ENCODE measurements around the gene RHEBL1.

The RHEBL1 gene

DNA sequence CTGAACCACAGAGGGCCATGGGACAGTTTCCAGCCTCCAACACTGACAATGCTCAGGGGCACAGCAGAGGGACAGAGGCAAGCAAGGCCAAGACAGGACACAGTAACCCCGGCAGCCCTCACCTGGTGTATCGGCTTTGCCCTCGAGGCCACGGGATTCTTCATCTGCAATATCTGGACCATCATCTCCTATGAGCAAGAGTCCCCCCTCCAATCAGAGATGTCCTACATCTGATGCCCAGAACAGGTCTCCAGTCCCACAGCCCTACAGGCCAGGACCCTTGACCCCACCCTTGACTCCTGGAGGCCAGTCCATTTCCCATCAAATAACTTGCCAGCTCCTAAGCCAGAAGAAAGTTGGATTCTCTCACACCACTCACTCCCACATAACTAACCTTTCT is 26.5 kb downstream of the RHEBL1 start:
- no peaks in the 10 kb centered on the region for H3K4me1 Mint-ChIP-seq
- peaks cover 73% of the 10 kb centered on the region for H3K36me3 Mint-ChIP-seq (ENCODE audit: low read depth)
- TF ChIP-seq, protein P1, sequence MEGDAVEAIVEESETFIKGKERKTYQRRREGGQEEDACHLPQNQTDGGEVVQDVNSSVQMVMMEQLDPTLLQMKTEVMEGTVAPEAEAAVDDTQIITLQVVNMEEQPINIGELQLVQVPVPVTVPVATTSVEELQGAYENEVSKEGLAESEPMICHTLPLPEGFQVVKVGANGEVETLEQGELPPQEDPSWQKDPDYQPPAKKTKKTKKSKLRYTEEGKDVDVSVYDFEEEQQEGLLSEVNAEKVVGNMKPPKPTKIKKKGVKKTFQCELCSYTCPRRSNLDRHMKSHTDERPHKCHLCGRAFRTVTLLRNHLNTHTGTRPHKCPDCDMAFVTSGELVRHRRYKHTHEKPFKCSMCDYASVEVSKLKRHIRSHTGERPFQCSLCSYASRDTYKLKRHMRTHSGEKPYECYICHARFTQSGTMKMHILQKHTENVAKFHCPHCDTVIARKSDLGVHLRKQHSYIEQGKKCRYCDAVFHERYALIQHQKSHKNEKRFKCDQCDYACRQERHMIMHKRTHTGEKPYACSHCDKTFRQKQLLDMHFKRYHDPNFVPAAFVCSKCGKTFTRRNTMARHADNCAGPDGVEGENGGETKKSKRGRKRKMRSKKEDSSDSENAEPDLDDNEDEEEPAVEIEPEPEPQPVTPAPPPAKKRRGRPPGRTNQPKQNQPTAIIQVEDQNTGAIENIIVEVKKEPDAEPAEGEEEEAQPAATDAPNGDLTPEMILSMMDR (IDR thresholded peaks at IDR 0.05; ENCODE audit: unreplicated experiment in 3 of 3), result no peak
- no peak overlapping the region for H3K27ac Mint-ChIP-seq
- no peak overlapping the region for H3K4me3 Mint-ChIP-seq
- no peaks in the 10 kb centered on the region for H3K9me3 Mint-ChIP-seq
- no peaks in the 10 kb centered on the region for H3K27me3 Mint-ChIP-seq (ENCODE audit: low read depth)

DNA sequence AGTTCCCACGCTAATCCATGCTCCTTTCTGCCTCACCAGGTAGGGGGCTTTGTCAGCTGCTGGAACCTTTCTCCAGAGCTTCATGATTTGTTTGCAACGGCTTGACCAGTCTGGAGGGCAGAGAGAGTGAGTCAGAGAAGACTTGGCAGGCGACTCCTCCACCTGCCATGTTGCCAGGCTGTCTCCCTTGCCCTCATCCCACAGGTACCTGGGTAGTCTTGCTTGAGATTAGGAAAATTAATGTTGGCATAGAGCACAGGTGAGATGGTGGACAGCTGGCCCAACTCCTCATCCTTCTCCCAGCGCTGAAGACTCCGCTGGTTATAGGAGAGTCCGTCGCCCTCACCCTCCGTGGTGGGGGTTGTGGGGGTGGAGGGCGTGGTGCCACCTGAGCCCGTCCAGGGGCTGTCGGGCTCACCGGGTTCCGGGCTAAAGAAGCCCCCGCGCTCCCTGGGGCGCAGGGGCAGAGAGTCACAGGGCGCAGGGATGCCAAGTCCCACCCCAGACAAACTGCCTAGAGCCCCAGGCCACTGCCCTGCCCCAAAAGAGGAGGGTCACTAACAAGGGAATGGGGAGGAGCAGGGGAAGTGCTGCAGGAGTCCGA is 27.8 kb downstream of the RHEBL1 start:
- TF ChIP-seq, protein P1 (IDR thresholded peaks at IDR 0.05; ENCODE audit: unreplicated experiment in 3 of 3), result no peak
- H3K4me1 Mint-ChIP-seq, result no peaks in the 10 kb centered on the region
- no peak overlapping the region for H3K4me3 Mint-ChIP-seq
- no peak overlapping the region for H3K27ac Mint-ChIP-seq
- peaks cover 66% of the 10 kb centered on the region for H3K36me3 Mint-ChIP-seq (ENCODE audit: low read depth)
- H3K9me3 Mint-ChIP-seq, result no peaks in the 10 kb centered on the region
- no peaks in the 10 kb centered on the region for H3K27me3 Mint-ChIP-seq (ENCODE audit: low read depth)

DNA sequence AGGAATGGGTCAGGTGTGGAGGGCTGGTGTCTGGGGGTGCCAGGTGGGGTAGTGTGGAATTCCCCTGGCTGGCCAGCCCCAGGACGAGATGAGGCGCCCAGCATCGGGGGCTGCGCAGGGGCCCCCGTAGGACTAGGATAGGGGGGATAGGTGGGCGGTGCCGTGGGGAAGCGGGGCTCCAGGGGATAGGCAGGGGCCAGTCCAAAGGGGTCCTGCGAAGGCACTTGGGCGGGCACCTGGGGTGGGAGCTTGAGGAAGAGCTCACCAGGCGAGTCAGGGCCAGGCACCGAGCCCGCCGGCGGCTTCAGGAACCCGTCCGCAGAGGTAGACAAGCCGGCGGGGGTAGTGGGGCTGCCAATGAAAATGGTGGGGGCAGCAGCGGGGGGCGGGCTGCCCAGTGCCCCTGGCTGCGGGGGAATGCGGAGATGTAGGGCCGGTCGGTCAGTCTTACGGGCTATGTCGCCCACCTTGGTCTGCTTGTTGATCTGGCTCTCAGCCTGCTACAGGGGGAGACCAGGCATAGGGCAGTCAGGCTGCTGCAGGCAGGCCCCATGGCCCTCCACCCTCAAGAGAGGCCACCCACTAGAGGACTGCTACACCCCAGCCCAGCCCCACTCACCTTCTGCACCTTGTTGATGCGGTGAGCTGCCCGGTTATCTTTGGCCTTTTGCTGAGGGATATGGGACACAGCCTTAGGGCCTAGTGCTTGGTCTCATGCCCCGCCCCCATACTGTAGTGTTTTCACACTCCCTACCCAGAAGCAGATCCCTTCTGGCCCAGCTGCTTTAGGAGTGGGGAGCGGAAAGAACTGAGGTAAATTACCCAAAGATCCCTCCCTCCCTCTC is 28.5 kb downstream of the RHEBL1 start:
- Mint-ChIP-seq H3K4me3 (no peak overlapping the region), H3K27ac (no peak overlapping the region), H3K4me1 (no peaks in the 10 kb centered on the region), H3K9me3 (no peaks in the 10 kb centered on the region), H3K27me3 (ENCODE audit: low read depth) (no peaks in the 10 kb centered on the region), H3K36me3 (ENCODE audit: low read depth) (peaks cover 64% of the 10 kb centered on the region)
- TF ChIP-seq, protein P1 (IDR thresholded peaks at IDR 0.05; ENCODE audit: unreplicated experiment in 3 of 3), result no peak

DNA sequence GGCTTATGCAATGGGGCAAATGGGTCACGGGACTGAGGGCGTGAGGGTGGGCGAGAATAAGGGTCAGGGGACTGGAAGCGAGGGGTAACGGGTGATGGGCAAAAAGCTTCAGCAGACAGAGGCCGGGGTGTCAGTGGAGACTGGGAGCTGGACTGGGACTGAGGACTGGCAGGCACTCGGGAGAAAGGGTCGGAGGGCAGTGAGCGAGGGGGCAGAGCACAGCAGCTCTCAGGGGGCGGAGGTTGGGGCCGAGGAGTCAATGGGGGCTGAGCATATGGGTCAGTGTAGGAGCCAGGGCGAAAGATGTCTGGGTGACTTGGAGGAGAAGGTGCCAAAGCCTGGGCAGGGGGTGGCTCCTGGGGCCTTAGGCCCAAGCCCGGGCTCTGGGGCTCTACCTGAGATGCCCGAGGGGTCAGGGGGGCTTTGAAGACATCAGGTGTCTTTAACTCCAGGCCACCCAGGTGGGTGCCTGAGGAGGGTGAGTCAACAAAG is 29.4 kb downstream of the RHEBL1 start:
- Mint-ChIP-seq H3K27me3 (ENCODE audit: low read depth) (no peaks in the 10 kb centered on the region), H3K4me3 (no peak overlapping the region)

DNA sequence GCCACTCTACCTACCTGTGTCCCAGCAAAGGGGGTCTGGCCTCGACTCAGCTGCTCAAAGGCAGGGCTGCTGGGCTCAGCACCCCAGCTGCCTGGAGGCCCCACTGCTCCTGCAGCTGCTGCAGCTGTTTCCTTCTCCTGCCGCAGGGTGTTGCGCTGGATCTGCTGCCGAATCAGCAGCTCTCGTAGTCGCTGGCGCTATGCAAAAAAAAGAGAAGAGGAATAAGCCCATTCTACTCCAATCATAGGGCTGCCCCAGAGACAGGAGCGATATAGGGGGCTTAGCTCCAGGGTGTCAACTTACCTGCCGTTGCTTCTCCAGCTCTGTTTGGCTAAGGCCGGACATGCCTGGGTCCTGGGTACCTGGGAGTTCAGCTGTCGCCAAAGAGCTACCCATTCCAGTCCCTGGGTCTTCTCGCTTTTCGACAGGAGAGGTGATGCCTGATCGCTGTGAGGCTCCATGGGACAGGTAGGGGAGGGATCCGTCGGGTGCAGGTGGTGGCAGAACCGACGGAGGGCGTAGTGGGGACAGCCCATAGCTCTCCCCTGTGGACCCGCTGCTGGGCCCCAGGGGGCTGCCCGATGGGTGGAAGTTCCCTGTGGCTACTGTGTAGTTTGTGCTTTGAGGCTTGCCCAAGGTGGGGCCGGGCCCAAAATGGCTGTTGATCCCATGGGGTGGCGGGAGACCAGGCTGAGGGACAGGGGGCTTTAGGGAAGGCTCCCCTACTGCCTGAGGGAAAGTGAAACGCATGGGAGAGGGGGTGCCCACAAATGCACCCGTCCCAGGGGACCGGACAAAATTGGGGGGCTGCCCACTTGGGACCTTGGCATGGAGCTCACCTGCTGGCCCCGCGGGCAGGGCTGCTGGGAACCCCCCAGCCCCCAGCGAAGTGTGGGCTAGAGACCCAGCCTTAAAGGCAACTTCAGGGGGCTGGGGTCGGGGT is 30.1 kb downstream of the RHEBL1 start:
- no peak overlapping the region for H3K27ac Mint-ChIP-seq
- TF ChIP-seq, protein P1 (IDR thresholded peaks at IDR 0.05; ENCODE audit: unreplicated experiment in 3 of 3), result no peak
- no peaks in the 10 kb centered on the region for H3K27me3 Mint-ChIP-seq (ENCODE audit: low read depth)
- no peaks in the 10 kb centered on the region for H3K9me3 Mint-ChIP-seq
- no peaks in the 10 kb centered on the region for H3K4me1 Mint-ChIP-seq
- H3K4me3 Mint-ChIP-seq, result no peak overlapping the region
- peaks cover 63% of the 10 kb centered on the region for H3K36me3 Mint-ChIP-seq (ENCODE audit: low read depth)

More for the DNA sequence above, 29.4 kb downstream of the RHEBL1 start:
- Mint-ChIP-seq H3K9me3 (no peaks in the 10 kb centered on the region), H3K36me3 (ENCODE audit: low read depth) (peaks cover 62% of the 10 kb centered on the region), H3K27ac (no peak overlapping the region), H3K4me1 (no peaks in the 10 kb centered on the region)
- TF ChIP-seq, protein P1 (IDR thresholded peaks at IDR 0.05; ENCODE audit: unreplicated experiment in 3 of 3), result no peak

Measured in nephron (organoid).